GM21737 (cell line): ENCODE results near the gene FAM174C.
"Not testable (repeated sequence)": the region's sequence is repeated elsewhere in the genome, so short reads cannot be mapped to it uniquely, and the experiment has no call there.

ENCODE experiments used
- ATAC-seq: cut with Tn5 transposase; IDR thresholded peaks from one replicate; pipeline ENCODE4 v1.9.1; 2021; ENCODE audit warnings: mild to moderate bottlenecking, moderate library complexity; ENCODE audit not compliant: unreplicated experiment

Gene FAM174C

DNA sequence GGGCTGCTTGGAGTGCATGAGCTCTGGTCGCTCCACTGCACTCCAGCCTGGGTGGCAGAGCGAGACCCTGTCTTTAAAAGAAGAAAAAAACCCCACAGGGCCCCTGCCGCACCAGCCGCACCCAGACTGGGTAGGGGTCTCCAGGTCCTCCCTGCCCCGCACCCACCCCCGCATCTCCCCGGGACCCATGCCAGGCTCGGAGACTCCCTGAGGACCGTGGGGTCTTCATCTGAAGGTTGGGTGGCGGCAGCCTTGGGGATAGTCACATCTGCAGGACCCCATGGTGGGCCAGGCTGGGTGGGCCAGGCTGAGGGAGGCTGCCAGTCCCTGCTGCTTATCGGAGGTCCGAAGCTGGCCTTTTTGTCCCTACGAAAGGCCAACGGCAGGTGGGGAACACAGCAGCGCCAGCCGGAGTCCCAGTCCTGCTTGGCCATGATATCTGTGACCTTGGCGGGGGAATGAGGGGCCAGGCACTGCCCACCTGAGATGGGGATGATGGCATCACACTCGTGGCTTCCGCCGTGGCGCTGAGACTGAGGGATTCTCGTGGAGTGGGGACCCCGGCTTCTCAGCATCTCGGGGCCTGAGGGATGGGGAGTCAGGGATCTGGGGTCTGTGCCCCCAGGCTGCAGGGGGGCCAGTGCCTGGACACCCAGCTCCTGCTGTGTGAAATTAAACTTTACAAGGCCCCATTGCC, 21.4 kb downstream of the FAM174C start:
- ATAC-seq, result no peak

DNA sequence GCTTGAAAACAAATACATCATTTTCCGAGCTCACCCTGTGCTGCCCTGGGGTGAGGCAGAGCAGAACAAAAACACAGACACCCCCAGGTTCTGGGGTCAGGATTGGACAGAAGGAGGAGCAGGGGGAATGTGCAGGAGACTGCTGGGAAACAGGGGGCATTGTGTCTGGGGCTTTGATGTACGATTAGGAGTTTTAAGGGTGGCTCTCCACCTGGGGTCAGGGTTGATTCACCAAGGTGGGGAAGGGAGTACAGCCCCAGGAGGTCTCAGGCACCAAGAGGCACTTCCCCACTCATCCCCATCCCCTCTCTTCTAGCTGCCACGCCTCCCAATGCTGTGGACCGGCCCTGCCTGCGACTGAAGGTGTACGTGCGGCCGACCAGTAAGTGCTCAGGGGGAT, 22.9 kb downstream of the FAM174C start:
- no peak for ATAC-seq

DNA sequence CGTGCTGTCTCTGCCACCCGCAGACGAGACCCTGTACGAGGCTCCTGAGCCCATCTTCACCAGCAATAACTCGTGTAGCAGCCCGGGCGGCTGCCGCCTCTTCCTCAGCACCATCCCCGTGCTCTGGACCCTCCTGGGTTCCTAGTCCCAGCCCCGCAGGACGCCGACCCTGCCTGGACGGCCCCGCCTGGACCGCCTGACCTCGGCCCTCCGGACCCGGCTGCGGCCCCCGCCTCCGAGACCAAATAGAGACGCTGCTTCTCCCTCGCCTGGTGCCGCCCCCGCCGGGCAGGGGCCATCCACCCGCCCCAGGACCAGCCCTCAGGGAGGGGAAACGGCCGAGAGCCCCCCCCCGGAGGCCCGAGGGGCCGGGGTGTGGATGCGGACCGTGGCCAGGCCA, 24.5 kb downstream of the FAM174C start:
- no peak for ATAC-seq

DNA sequence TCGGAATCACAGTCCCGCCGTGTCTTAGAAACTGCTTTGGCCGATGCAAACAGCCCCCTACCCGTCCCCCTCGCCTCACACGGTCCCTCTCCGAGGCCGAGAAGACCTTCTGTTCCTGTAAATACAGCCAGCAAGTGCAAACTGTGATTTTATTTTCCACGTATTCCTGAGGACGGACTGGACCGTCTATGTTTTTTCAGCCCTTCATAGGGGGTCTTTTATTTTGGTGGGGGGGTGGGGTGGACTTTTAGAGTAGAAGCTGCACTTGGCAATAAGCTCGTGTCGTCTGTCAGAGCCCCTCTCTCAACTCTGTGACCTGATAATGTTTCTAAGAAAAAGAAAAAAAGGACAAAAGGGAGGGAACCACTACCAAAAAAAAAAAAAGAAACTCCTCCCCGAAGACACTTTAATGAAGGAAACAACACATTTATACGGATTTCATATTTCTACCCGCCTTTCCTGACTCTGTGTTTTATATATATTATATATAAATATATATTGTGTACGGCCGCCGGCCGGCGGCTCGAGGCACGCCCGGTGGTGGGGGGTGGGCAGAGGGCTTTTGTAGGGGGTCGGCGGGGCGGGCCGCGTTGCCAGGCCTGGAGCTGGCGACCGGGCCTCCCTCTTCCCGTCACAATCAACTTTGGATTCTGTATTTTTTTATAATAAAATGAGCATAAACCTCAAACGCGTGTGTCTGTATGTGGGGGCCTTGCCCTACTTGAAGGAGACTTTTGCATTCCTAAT, 25.6 kb downstream of the FAM174C start:
- ATAC-seq, result no peak

DNA sequence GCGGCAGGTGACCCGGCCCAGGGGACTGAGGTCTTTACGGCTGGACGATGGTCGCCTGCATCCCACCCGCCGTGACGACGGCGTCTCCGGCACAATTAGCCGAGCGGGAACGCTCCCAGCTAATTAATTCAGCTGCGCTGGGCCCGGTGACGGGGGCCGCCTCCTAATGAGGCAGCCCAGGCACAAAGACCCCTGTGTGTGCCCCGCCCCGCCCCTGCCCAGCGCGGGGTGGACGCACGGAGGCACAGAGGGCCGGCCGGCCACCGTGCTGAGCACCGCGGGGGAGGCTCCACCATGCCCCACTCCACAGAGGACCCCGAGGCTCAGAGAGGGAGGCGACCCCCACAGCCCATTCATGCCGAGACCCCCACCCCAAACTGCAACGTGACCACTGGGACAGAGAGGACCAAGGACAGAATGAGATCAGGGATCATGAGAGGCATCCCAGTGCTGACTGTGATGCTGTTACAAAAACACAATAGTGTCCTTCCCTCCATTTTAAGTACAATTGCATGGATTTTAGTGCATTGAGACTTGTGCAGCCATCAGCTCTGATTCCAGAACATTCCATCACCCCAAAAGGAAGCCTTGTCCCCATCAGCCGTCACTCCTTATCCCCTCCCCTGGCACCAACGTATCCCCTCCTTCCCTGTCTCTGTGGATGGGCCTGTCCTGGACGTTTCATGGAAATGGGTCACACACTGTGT, 27.4 kb downstream of the FAM174C start:
- no peak for ATAC-seq

DNA sequence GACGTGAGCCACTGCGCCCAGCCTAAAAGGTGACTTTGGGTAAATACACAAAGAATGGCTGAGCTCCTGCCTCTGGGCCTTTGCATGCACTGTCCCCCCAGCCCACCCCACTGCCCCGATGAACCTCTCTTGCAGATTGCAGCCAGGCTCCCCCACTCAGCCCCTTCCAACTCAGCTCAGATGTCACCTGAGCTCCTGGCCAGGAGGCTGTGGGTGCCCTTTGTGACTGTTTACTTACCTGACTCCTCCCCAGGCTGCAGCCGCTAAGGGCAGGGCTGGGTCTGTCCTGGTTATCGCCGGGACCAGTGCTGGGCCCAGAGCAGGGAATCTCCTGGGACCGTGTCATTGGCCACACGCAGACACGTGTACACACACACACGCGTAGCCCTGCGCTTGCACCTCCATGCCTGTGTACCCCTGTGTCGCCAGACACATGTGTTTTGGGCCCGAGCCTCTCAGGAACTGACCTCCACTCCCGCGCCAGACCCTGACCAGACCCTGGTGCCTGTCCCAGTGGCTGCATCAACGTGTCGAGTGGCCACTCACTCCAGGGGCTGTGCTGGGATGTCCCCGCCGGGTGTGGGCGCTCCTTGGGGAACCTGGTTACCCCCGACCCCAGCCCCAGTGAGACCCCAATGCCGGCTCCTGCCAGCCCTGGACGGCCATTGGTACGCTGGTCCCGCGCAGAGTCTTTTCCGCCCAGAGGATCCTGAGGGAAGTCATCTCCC, 29.0 kb downstream of the FAM174C start:
- ATAC-seq, result no peak

DNA sequence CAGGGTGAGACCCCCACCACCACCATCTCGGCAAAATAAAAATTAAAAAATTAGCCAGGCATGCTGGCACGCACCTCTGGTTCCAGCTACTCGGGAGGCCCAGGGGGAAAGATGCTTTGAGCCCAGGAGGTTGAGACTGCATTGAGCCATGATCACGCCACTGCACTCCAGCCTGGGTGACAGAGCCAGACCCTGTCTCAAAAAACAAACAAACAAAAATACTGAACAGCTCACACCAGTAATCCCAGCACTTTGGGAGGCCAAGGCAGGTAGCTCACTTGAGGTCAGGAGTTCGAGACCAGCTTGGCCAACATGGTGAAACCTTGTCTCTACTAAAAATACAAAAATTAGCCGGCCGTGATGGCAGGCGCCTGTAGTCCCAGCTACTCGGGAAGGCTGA, 30.0 kb downstream of the FAM174C start:
- ATAC-seq, result not testable (repeated sequence)

DNA sequence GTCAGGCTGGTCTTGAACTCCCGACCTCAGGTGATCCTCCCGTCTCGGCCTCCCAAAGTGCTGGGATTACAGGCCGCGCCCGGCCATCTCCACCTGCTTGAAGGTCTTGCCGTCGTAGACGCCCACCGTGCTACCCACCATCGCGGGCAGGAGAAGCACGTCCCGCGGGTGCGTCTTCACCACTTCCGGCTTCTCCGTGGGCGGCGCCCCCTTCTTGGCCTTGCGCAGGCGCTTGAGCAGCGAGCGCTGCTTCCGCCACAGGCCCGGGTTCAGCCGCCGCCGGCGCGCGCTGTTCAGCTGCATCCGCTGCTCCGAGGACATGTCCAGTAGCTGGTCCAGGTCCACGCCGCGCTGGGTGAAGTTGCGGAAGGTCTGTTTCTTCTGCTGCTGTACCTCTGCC, 32.0 kb downstream of the FAM174C start:
- ATAC-seq, result no peak

DNA sequence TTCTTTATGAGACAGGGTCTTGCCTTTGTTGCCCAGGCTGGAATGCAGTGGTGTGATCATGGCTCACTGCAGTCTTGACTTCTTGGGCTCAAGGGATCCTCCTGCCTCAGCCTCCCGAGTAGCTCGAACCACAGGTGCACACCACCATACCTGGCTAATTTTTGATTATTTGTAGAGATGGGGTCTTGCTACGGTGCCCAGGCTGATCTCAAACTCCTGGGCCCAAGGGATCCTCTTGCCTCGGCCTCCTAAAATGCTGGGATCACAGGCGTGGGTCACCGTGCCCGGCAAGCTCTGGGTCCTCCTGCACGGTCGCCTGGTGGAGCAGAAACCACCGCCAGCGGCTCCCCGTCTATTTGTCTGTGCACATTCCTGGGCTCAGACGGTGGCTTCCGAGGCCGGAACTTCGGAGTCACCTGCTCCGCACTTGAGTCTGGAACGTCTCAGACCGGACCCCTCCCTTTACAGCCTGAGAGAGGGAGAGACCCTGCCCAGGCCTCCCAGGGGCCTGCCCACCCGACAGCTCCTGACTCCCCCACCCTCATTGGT, 32.5 kb downstream of the FAM174C start:
- no peak for ATAC-seq

DNA sequence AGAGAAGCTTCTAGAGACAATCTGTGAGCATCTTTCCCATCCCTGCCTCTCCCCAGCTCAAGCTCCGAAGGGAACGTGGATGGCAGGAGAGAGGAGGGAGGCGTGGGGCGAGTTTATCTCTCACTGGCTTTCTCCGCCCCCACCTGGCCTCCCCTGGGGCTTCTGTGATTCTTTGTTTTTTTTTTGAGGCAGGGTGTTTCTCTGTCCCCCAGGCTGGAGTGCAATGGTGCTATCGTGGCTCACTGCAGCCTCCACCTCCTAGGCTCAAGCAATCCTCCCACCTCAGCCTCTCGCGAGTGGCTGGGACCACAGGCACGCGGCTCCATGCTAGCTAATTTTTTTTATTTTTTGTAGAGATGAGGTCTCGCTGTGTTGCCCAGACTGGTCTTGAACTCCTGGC, 33.4 kb downstream of the FAM174C start:
- ATAC-seq, result no peak

DNA sequence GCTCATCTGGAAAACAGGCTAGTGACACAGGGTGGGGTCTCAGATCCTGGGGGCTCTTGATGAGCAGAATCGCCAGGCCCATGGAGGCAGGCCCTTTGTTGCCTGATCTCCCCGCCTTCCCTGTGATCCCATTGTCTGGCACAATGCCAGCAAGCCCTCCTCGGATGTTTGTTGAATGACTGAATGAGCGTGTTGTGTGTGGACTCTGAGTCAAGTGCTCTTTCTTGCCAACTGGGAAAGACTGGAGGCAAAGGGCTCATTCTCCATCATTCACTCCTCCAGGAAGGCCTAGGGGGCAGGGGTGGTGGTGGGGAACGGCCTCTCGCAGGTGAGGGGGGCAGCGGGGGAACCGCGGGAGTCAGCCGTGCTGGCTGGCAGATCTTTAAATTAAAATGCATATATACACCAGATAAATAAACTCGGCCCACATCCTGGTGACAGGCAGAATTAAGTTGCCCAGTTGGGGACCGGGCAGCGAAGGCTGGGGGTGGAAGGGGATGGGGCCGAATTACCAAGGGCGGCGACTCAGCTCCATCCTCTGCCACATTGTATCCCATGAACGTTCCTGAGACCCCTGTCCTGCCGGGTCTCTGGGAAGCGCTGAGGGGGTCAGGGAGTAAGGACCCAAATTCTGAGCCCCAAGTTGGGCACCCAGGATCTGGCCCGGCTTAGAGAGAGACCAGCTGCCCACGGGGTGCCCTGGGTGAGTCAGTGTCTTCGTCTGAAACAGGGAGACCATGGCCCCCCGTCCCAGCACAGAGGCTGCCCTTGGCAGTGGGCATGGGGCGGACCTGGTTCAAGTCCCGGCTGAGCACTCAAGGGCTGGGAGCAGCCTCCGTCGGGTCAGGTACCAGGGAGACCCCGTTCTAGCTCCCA, 34.9 kb downstream of the FAM174C start:
- no peak for ATAC-seq

DNA sequence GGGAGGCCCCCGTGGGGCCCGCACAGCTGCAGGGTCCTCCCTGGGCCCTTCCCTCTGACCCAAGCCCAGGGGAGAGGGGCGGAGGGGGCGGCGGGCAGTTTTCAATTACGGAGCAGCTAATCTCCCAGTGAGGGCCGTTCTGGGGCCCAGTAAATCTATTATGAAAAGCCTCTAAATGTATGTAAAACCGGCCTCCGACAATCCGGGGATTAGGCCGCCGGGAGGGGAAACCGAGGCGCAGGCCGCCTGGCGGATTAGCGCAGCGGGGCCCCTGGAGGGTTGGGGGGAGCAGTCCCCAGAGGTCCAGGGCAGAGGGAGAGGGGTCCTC, 35.5 kb downstream of the FAM174C start:
- no peak for ATAC-seq

DNA sequence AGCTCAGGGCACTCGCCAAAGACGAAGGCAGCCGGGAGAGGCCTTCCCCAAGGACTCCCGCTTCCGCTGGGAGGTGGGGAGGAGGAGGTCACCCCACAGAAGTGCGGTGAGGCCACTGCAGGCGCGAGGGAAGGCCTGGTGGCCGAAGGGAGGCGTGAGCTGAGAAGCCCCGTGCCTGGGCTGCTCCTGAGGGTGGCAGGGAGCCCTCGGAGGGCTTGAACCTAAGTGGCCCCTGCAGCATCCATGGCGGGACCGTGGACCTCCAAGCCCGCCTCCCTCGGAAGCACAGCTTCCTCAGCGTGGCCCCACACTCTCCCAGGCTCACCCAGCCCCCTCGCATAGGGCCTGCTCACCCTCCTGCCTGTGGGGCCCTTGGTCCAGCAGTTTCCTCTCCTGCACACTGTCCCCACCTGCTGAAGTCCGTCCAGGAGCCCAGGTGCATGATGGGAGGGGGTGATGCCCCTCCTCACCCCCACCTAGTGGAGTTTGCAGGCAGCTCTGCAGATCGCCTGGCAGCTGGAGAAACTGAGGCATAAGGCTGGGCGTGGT, 36.3 kb downstream of the FAM174C start:
- no peak for ATAC-seq

DNA sequence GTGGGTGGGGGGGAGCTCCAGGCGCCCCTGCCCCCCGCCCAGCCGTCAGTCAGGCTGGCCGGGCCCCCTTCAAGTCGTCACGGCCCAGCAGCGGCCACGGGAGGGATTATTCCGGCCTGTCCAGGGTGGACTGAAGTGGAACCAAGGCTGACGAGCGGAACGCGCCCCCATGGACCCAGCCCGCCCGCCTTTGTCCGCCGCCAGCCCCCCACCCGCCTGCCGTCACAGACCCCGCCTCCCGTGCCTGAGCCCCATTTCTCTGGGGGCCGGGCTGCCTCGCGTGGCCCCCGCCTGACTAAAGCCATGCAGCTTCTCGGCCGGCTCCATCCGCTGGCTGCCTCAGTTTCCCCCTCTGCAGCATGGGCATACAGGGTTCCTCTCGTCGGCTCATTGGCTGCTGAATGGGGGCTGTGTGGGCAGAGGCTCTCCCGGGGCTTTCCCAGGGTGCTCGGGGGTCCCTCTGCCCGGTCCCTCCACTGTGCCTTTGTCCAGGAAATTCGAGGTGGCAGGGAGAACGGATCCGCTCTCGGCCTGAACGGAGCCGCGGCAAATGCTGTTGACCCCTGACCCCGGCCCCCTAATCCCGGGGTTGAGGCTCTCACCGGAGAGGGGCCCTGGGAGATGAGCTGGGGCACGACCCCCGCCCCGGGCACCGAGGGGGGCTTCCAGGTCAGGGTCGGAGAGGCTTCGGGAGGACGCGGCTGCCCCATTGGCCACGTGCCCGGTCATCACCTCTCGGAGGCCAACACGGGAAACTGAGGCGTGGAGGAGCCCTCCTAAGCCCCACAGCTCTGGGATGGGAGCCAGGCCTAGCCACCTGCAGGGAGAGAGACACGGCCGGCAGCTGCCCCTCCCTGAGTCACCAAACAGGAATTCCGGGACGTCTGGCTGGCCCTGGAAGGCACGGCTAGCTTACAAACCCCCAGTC, 37.7 kb downstream of the FAM174C start:
- no peak for ATAC-seq

DNA sequence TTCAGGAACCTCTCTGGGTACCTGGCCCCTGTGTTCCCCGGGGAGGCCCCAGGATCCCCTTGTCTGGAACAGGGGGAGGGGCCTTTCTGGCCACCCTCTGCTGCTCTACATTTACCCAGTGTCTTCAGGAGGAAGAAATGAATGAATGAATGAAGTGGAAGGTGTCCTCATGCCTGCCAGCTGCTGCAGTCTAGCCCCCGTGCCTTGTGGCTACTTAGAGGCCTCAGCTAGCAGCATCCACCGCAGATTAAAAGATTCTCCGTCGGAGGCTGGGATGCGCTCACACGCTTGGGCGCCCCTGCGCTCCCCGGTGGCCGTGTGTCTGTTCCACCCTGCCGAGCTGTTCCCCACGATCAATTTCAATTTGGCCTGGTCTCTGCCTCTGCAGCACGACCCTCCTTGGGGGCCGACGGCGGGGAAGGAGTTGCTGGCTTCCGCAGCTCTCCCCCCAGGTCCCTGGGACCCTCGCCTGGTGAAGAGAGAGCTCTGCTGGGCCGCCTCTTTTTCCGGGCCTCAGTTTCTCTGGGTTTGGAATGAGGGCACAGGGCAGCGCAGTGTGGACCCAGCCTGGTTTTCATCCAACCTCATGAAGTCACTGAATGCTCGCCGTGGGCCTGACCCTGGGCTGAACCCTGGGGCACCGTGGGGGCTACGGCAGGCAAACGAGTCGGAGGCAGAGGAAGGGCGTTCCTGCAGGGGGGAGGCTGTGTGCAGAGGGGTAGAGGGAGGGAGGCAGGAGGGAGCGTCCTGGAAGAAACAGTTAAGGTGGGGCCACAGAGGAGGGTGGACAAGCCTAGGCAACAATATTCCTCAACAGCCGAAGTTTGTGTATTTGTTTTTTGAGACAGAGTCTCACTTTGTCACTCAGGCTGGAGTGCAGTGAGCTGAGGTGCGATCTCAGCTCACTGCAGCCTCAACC, 38.6 kb downstream of the FAM174C start:
- no peak for ATAC-seq

DNA sequence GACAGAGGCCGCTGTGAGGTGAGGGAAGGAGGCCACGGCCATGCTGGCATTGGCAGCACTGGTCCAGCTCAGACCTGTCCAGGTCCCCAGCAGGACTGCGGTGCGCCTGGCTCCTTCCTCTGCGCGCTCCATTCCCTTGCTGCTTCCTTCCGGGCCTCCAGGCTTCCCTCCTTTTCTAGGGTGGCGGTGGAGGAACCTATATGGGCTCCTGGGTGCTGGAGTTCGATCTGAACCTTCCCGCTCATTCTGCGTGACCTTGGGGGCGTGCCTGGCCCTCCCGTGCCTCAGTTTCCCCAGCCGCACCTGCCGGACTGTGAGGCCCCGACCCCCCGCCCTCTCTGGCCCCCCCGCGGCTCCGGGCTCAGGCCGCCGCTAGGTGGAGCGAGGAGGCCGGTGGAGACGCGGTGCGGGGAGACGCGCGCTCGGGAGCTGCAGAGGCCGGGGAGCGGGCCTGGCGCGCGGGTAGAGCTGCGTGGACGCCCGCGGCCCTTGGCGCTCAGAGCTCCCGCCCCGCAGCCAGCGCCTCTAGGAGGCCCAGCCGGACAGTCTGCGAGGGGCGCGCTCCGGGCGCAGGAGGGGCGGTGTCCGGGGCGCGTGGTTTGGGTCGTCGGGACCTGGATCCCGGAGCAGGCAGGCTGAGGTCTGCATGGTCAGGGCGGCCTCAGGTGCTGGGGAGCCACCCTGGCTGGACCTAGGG, 40.3 kb downstream of the FAM174C start:
- ATAC-seq, result no peak

DNA sequence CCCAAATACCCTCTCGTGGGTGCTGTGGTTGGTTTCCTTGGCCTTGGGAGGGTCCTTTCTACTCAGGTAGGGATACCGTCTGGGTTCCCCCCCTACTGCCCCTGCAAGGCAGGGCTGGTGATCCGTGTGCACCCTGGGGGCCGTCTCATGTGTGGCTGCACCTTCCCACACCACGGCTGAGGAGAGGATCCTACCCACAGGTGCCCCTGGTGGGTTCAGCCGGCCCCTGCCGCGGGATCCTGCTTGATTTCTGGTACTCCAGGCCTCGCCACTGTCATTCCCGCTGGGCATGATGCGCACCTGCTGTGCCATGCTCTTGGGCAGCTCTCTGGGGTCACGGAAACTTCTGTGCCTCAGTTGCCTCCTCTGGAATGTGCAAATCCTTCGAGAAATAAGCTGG, 41.1 kb downstream of the FAM174C start:
- no peak for ATAC-seq
